Panc1 (cell line): ENCODE data around the gene HSF2BP.

ENCODE experiments used
- POLR2AphosphoS5 ChIP-seq: IDR thresholded peaks from 2 replicates; pipeline ENCODE4 v1.6.1; 2012; ENCODE audit warnings: mild to moderate bottlenecking, low read depth, low read length, moderate library complexity
- SIN3A ChIP-seq: IDR thresholded peaks from 2 replicates; pipeline ENCODE4 v1.6.1; 2012; ENCODE audit warnings: low read depth, mild to moderate bottlenecking, low read length, moderate library complexity, borderline replicate concordance; ENCODE audit not compliant: insufficient read depth
- TCF7L2 ChIP-seq: IDR thresholded peaks from 2 replicates; pipeline ENCODE4 v1.6.1; 2011; ENCODE audit warnings: mild to moderate bottlenecking, low read depth, low read length, inconsistent platforms
- TF ChIP-seq, protein P1 (sequence below): fragments of 450-650 bp; IDR thresholded peaks from 2 replicates; pipeline ENCODE4 v1.5.1; 2017; ENCODE audit warnings: mild to moderate bottlenecking
- TF ChIP-seq, protein P2 (sequence below), 2 experiments: IDR thresholded peaks; 2 replicates each; pipeline ENCODE4 v1.6.1; 2011 to 2012; ENCODE audit warnings: low read depth in 2 of 2, control low read depth in 1 of 2, low read length in 1 of 2, mild to moderate bottlenecking in 1 of 2, moderate library complexity in 1 of 2; ENCODE audit not compliant: insufficient read depth in 1 of 2

DNA sequence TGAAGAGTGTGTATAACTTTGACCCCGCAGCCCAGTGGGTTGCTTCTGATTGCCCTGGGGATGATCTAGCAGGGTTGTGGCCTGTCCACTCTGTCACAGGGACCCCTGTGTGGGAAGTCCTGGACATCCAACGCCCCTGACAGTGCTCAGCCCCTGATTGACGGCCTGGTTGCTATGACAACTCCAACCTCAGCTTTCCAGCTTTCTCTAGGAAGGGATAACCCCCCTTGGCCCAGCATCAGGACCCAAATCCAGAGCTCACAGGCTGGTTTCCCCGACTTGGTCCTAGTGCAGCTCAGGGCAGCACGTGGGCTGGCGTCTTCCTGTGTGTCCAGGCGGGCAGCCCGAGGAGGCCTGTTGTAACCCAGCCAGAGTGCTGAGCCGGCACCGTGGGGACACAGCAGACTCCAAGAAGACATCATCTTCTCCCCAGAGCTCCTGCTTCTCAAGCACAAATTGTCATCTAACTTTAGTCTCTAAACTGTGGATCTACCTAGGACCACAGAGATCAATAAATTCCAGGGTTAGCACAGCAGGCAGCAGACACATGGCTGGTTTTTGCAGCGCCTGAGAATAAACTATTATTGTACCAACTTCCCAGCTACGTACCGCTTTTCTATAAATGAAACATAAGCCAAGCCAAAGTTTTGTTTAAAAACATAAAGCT, 40.8 kb upstream of the HSF2BP start:
- TF ChIP-seq, protein P1, sequence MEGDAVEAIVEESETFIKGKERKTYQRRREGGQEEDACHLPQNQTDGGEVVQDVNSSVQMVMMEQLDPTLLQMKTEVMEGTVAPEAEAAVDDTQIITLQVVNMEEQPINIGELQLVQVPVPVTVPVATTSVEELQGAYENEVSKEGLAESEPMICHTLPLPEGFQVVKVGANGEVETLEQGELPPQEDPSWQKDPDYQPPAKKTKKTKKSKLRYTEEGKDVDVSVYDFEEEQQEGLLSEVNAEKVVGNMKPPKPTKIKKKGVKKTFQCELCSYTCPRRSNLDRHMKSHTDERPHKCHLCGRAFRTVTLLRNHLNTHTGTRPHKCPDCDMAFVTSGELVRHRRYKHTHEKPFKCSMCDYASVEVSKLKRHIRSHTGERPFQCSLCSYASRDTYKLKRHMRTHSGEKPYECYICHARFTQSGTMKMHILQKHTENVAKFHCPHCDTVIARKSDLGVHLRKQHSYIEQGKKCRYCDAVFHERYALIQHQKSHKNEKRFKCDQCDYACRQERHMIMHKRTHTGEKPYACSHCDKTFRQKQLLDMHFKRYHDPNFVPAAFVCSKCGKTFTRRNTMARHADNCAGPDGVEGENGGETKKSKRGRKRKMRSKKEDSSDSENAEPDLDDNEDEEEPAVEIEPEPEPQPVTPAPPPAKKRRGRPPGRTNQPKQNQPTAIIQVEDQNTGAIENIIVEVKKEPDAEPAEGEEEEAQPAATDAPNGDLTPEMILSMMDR: no peak
- TF ChIP-seq SIN3A: no peak
- TF ChIP-seq, protein P2, sequence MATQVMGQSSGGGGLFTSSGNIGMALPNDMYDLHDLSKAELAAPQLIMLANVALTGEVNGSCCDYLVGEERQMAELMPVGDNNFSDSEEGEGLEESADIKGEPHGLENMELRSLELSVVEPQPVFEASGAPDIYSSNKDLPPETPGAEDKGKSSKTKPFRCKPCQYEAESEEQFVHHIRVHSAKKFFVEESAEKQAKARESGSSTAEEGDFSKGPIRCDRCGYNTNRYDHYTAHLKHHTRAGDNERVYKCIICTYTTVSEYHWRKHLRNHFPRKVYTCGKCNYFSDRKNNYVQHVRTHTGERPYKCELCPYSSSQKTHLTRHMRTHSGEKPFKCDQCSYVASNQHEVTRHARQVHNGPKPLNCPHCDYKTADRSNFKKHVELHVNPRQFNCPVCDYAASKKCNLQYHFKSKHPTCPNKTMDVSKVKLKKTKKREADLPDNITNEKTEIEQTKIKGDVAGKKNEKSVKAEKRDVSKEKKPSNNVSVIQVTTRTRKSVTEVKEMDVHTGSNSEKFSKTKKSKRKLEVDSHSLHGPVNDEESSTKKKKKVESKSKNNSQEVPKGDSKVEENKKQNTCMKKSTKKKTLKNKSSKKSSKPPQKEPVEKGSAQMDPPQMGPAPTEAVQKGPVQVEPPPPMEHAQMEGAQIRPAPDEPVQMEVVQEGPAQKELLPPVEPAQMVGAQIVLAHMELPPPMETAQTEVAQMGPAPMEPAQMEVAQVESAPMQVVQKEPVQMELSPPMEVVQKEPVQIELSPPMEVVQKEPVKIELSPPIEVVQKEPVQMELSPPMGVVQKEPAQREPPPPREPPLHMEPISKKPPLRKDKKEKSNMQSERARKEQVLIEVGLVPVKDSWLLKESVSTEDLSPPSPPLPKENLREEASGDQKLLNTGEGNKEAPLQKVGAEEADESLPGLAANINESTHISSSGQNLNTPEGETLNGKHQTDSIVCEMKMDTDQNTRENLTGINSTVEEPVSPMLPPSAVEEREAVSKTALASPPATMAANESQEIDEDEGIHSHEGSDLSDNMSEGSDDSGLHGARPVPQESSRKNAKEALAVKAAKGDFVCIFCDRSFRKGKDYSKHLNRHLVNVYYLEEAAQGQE (IDR thresholded peaks at IDR 0.05; ENCODE audit: insufficient read depth in 1 of 2, low read depth in 2 of 2, low read length in 1 of 2): no peak
- no peak for TF ChIP-seq POLR2AphosphoS5
- TF ChIP-seq TCF7L2: no peak
